Stimulated activated naive CD8-positive, alpha-beta T cell treated with anti-CD3 and anti-CD28 coated beads, Interleukin-15, Interleukin-2, amounts not matched to agents 100 U/mL and 50 U/mL, for 24 hours (primary cell): ENCODE data around the gene SYNE4.
A peak's percentile ranks its signal among the peaks of the same experiment; 100 is the strongest.

Source experiments
- ATAC-seq: fragments of 150-1000 bp; cut with Tn5 transposase; one replicate; pipeline ENCODE4 v1.10.0; 2021
- DNase-seq: peaks from one replicate; pipeline ENCODE4 v3.0.0; 2021

Gene SYNE4

GRCh38 chr19:36025541-36025940 lies 16.9 kb upstream of the SYNE4 start:
- no peak for DNase-seq
- ATAC-seq, result no peak

- no peak for ATAC-seq
These were observed 14.8 kb upstream of the SYNE4 start for GRCh38 chr19:36023432-36023831.

GRCh38 chr19:36019061-36019670 lies 10.6 kb upstream of the SYNE4 start:
- no peak for DNase-seq
- ATAC-seq, result no peak

More at GRCh38 chr19:36023432-36023831, 14.8 kb upstream of the SYNE4 start:
- no peak for DNase-seq

- DNase-seq, result peak; percentile 100
- ATAC-seq, result peak; percentile 99
These were observed 5.7 kb upstream of the SYNE4 start, which contains the start of gene ALKBH6 for GRCh38 chr19:36014012-36014924. Gene ALKBH6, minus strand, starts transcription at chr19:36014213. Its CDS starts 816 bp downstream, at chr19:36013397.

- DNase-seq (no peak), ATAC-seq (no peak)
These were observed 4.8 kb upstream of the SYNE4 start for GRCh38 chr19:36013280-36014011.

GRCh38 chr19:36010402-36010801 lies 1.8 kb upstream of the SYNE4 start:
- ATAC-seq (no peak), DNase-seq (no peak)

- DNase-seq (no peak), ATAC-seq (no peak)
These were observed 1.2 kb upstream of the SYNE4 start for GRCh38 chr19:36009633-36010379.

- DNase-seq (peak; percentile 68), ATAC-seq (no peak)
These were observed 607 bp upstream of the SYNE4 start for GRCh38 chr19:36009220-36009619.

- DNase-seq (no peak), ATAC-seq (no peak)
These were observed 1.7 kb downstream of the SYNE4 start for GRCh38 chr19:36006955-36007354.

- no peak for DNase-seq
- ATAC-seq, result no peak
These were observed 5.3 kb downstream of the SYNE4 start for GRCh38 chr19:36003284-36003683.

- no peak for ATAC-seq
- no peak for DNase-seq
These were observed 7.0 kb downstream of the SYNE4 start for GRCh38 chr19:36001605-36002004.

GRCh38 chr19:35996777-35997176 lies 11.8 kb downstream of the SYNE4 start:
- no peak for ATAC-seq
- DNase-seq, result no peak

GRCh38 chr19:35995048-35995993 lies 13.3 kb downstream of the SYNE4 start, which contains the start of gene SDHAF1:
Gene SDHAF1, plus strand, starts transcription at chr19:35995188. Its CDS starts 87 bp downstream, at chr19:35995275.
- DNase-seq, result peak; percentile 97

GRCh38 chr19:35993923-35994598 lies 14.6 kb downstream of the SYNE4 start:
- DNase-seq, result peak; percentile 50
- ATAC-seq, result no peak

More at GRCh38 chr19:35995048-35995993, 13.3 kb downstream of the SYNE4 start, which contains the start of gene SDHAF1:
- ATAC-seq, result peak; percentile 90

GRCh38 chr19:35992907-35993765 lies 15.5 kb downstream of the SYNE4 start:
- no peak for ATAC-seq
- no peak for DNase-seq

GRCh38 chr19:35991731-35992450 lies 16.7 kb downstream of the SYNE4 start:
- DNase-seq, result no peak
- no peak for ATAC-seq

GRCh38 chr19:35990771-35991730 lies 17.6 kb downstream of the SYNE4 start:
- DNase-seq, result no peak
- no peak for ATAC-seq
